Measurements from ENCODE around the gene ADAMTS6.

ADAMTS6 gene

GRCh38 chr5:65412842-65413241 lies 68.9 kb downstream of the ADAMTS6 start:
- TF ChIP-seq CTCF (IDR thresholded peaks at IDR 0.05; ENCODE audit: low read depth, low read length, missing control alignments): no peak
- H3K4me3 ChIP-seq (ENCODE audit: low read depth, low read length): no peak overlapping the region
- DNase-seq (ENCODE audit: low read depth): no peak

- DNase-seq (ENCODE audit: low read depth): no peak
- no peak overlapping the region for H3K4me3 ChIP-seq (ENCODE audit: low read depth, low read length)
- TF ChIP-seq CTCF (IDR thresholded peaks at IDR 0.05; ENCODE audit: low read depth, low read length, missing control alignments): no peak
Observed at GRCh38 chr5:65411356-65411755, 70.4 kb downstream of the ADAMTS6 start.

GRCh38 chr5:65395526-65396155 lies 86.1 kb downstream of the ADAMTS6 start:
- no peak for TF ChIP-seq CTCF (IDR thresholded peaks at IDR 0.05; ENCODE audit: low read depth, low read length, missing control alignments)
- no peak overlapping the region for H3K4me3 ChIP-seq (ENCODE audit: low read depth, low read length)
- no peak for DNase-seq (ENCODE audit: low read depth)

GRCh38 chr5:65394087-65394486 lies 87.6 kb downstream of the ADAMTS6 start:
- DNase-seq (ENCODE audit: low read depth): no peak

GRCh38 chr5:65391591-65391990 lies 90.1 kb downstream of the ADAMTS6 start:
- no peak for DNase-seq (ENCODE audit: low read depth)
- TF ChIP-seq CTCF (IDR thresholded peaks at IDR 0.05; ENCODE audit: low read depth, low read length, missing control alignments): no peak
- no peak overlapping the region for H3K4me3 ChIP-seq (ENCODE audit: low read depth, low read length)

More at GRCh38 chr5:65394087-65394486, 87.6 kb downstream of the ADAMTS6 start:
- no peak for TF ChIP-seq CTCF (IDR thresholded peaks at IDR 0.05; ENCODE audit: low read depth, low read length, missing control alignments)
- no peak overlapping the region for H3K4me3 ChIP-seq (ENCODE audit: low read depth, low read length)

GRCh38 chr5:65390208-65390607 lies 91.5 kb downstream of the ADAMTS6 start:
- no peak for TF ChIP-seq CTCF (IDR thresholded peaks at IDR 0.05; ENCODE audit: low read depth, low read length, missing control alignments)
- no peak overlapping the region for H3K4me3 ChIP-seq (ENCODE audit: low read depth, low read length)
- DNase-seq (ENCODE audit: low read depth): no peak

GRCh38 chr5:65383859-65384258 lies 97.9 kb downstream of the ADAMTS6 start:
- no peak for TF ChIP-seq CTCF (IDR thresholded peaks at IDR 0.05; ENCODE audit: low read depth, low read length, missing control alignments)
- no peak for DNase-seq (ENCODE audit: low read depth)

More at GRCh38 chr5:65383859-65384258, 97.9 kb downstream of the ADAMTS6 start:
- no peak overlapping the region for H3K4me3 ChIP-seq (ENCODE audit: low read depth, low read length)

Measured in GM12864 (cell line).